ENCODE results near the gene GALK2.

GALK2 gene

GRCh38 chr15:49278751-49279150 lies 108.7 kb downstream of the GALK2 start:
- H3K27ac Mint-ChIP-seq, result no peak overlapping the region
- H3K9me3 Mint-ChIP-seq, result no peaks in the 10 kb centered on the region
- H3K27me3 Mint-ChIP-seq, result no peaks in the 10 kb centered on the region
- H3K4me1 Mint-ChIP-seq, result no peaks in the 10 kb centered on the region
- H3K4me3 Mint-ChIP-seq, result no peak overlapping the region
- H3K36me3 Mint-ChIP-seq, result peaks cover 40% of the 10 kb centered on the region

- peaks cover 47% of the 10 kb centered on the region for H3K36me3 Mint-ChIP-seq
- H3K4me3 Mint-ChIP-seq, result no peak overlapping the region
Observed at GRCh38 chr15:49279521-49280456, 109.7 kb downstream of the GALK2 start.

GRCh38 chr15:49282366-49282765 lies 112.3 kb downstream of the GALK2 start:
- peaks cover 6% of the 10 kb centered on the region for H3K9me3 Mint-ChIP-seq
- H3K4me3 Mint-ChIP-seq, result no peak overlapping the region
- no peaks in the 10 kb centered on the region for H3K27me3 Mint-ChIP-seq
- peaks cover 17% of the 10 kb centered on the region for H3K4me1 Mint-ChIP-seq
- peaks cover 59% of the 10 kb centered on the region for H3K36me3 Mint-ChIP-seq
- H3K27ac Mint-ChIP-seq, result no peak overlapping the region

More at GRCh38 chr15:49279521-49280456, 109.7 kb downstream of the GALK2 start:
- no peaks in the 10 kb centered on the region for H3K4me1 Mint-ChIP-seq
- H3K27me3 Mint-ChIP-seq, result no peaks in the 10 kb centered on the region
- H3K9me3 Mint-ChIP-seq, result no peaks in the 10 kb centered on the region
- H3K27ac Mint-ChIP-seq, result no peak overlapping the region

- Mint-ChIP-seq H3K4me3 (no peak overlapping the region), H3K27me3 (no peaks in the 10 kb centered on the region), H3K36me3 (peaks cover 58% of the 10 kb centered on the region), H3K27ac (peak overlapping the region; percentile 38), H3K9me3 (peaks cover 6% of the 10 kb centered on the region), H3K4me1 (peaks cover 29% of the 10 kb centered on the region)
Observed at GRCh38 chr15:49286649-49287404, 116.8 kb downstream of the GALK2 start.

GRCh38 chr15:49287481-49287880 lies 117.4 kb downstream of the GALK2 start:
- H3K9me3 Mint-ChIP-seq, result peaks cover 6% of the 10 kb centered on the region
- peaks cover 62% of the 10 kb centered on the region for H3K36me3 Mint-ChIP-seq
- no peaks in the 10 kb centered on the region for H3K27me3 Mint-ChIP-seq
- H3K27ac Mint-ChIP-seq, result peak overlapping the region; percentile 76
- H3K4me3 Mint-ChIP-seq, result no peak overlapping the region
- H3K4me1 Mint-ChIP-seq, result peaks cover 29% of the 10 kb centered on the region

- no peaks in the 10 kb centered on the region for H3K27me3 Mint-ChIP-seq
- no peak overlapping the region for H3K4me3 Mint-ChIP-seq
- no peak overlapping the region for H3K27ac Mint-ChIP-seq
- peaks cover 62% of the 10 kb centered on the region for H3K36me3 Mint-ChIP-seq
- peaks cover 6% of the 10 kb centered on the region for H3K9me3 Mint-ChIP-seq
- peaks cover 29% of the 10 kb centered on the region for H3K4me1 Mint-ChIP-seq
Observed at GRCh38 chr15:49288391-49288790, 118.3 kb downstream of the GALK2 start.

- Mint-ChIP-seq H3K4me3 (no peak overlapping the region), H3K9me3 (peaks cover 6% of the 10 kb centered on the region), H3K4me1 (peaks cover 29% of the 10 kb centered on the region), H3K27ac (no peak overlapping the region), H3K36me3 (peaks cover 57% of the 10 kb centered on the region), H3K27me3 (no peaks in the 10 kb centered on the region)
Observed at GRCh38 chr15:49290191-49290590, 120.1 kb downstream of the GALK2 start.

- Mint-ChIP-seq H3K9me3 (peaks cover 8% of the 10 kb centered on the region), H3K4me3 (no peak overlapping the region), H3K4me1 (peaks cover 16% of the 10 kb centered on the region), H3K27ac (no peak overlapping the region), H3K27me3 (no peaks in the 10 kb centered on the region), H3K36me3 (peaks cover 55% of the 10 kb centered on the region)
Observed at GRCh38 chr15:49293941-49294340, 123.9 kb downstream of the GALK2 start.

- H3K27me3 Mint-ChIP-seq, result no peaks in the 10 kb centered on the region
- H3K36me3 Mint-ChIP-seq, result peaks cover 67% of the 10 kb centered on the region
- H3K4me3 Mint-ChIP-seq, result no peak overlapping the region
- peaks cover 16% of the 10 kb centered on the region for H3K9me3 Mint-ChIP-seq
- no peak overlapping the region for H3K27ac Mint-ChIP-seq
- peaks cover 32% of the 10 kb centered on the region for H3K4me1 Mint-ChIP-seq
Observed at GRCh38 chr15:49296258-49296657, 126.2 kb downstream of the GALK2 start.

- no peak overlapping the region for H3K27ac Mint-ChIP-seq
- H3K36me3 Mint-ChIP-seq, result peaks cover 61% of the 10 kb centered on the region
- peaks cover 16% of the 10 kb centered on the region for H3K9me3 Mint-ChIP-seq
- peaks cover 32% of the 10 kb centered on the region for H3K4me1 Mint-ChIP-seq
- no peaks in the 10 kb centered on the region for H3K27me3 Mint-ChIP-seq
- H3K4me3 Mint-ChIP-seq, result no peak overlapping the region
Observed at GRCh38 chr15:49297584-49297983, 127.5 kb downstream of the GALK2 start.

GRCh38 chr15:49300856-49301255 lies 130.8 kb downstream of the GALK2 start:
- H3K27me3 Mint-ChIP-seq, result no peaks in the 10 kb centered on the region
- H3K4me3 Mint-ChIP-seq, result no peak overlapping the region
- peaks cover 32% of the 10 kb centered on the region for H3K4me1 Mint-ChIP-seq
- H3K9me3 Mint-ChIP-seq, result peaks cover 13% of the 10 kb centered on the region
- H3K36me3 Mint-ChIP-seq, result peaks cover 58% of the 10 kb centered on the region
- no peak overlapping the region for H3K27ac Mint-ChIP-seq

GRCh38 chr15:49301562-49301961 lies 131.5 kb downstream of the GALK2 start:
- Mint-ChIP-seq H3K9me3 (peaks cover 8% of the 10 kb centered on the region), H3K4me3 (no peak overlapping the region), H3K27me3 (no peaks in the 10 kb centered on the region), H3K4me1 (peaks cover 32% of the 10 kb centered on the region), H3K27ac (no peak overlapping the region), H3K36me3 (peaks cover 54% of the 10 kb centered on the region)

GRCh38 chr15:49303003-49303402 lies 133.0 kb downstream of the GALK2 start:
- peaks cover 26% of the 10 kb centered on the region for H3K4me1 Mint-ChIP-seq
- H3K4me3 Mint-ChIP-seq, result no peak overlapping the region
- peaks cover 46% of the 10 kb centered on the region for H3K36me3 Mint-ChIP-seq
- no peak overlapping the region for H3K27ac Mint-ChIP-seq
- no peaks in the 10 kb centered on the region for H3K27me3 Mint-ChIP-seq
- H3K9me3 Mint-ChIP-seq, result peaks cover 8% of the 10 kb centered on the region

GRCh38 chr15:49306551-49306950 lies 136.5 kb downstream of the GALK2 start:
- Mint-ChIP-seq H3K9me3 (peaks cover 4% of the 10 kb centered on the region), H3K36me3 (peaks cover 40% of the 10 kb centered on the region), H3K4me1 (peaks cover 8% of the 10 kb centered on the region), H3K27me3 (no peaks in the 10 kb centered on the region), H3K4me3 (no peak overlapping the region), H3K27ac (no peak overlapping the region)

- Mint-ChIP-seq H3K27me3 (no peaks in the 10 kb centered on the region), H3K9me3 (peaks cover 4% of the 10 kb centered on the region), H3K27ac (no peak overlapping the region), H3K36me3 (peaks cover 43% of the 10 kb centered on the region), H3K4me3 (no peak overlapping the region), H3K4me1 (peaks cover 8% of the 10 kb centered on the region)
Observed at GRCh38 chr15:49308686-49309085, 138.6 kb downstream of the GALK2 start.

GRCh38 chr15:49309889-49310288 lies 139.8 kb downstream of the GALK2 start:
- peaks cover 8% of the 10 kb centered on the region for H3K4me1 Mint-ChIP-seq
- H3K36me3 Mint-ChIP-seq, result peaks cover 39% of the 10 kb centered on the region
- H3K27me3 Mint-ChIP-seq, result no peaks in the 10 kb centered on the region
- H3K27ac Mint-ChIP-seq, result no peak overlapping the region
- peaks cover 4% of the 10 kb centered on the region for H3K9me3 Mint-ChIP-seq
- no peak overlapping the region for H3K4me3 Mint-ChIP-seq

Measured in activated naive CD4-positive, alpha-beta T cell treated with anti-CD3 and anti-CD28 coated beads, Interleukin-2, amount 50 U/mL, for 24 hours (primary cell).